ENCODE measurements around the gene ETV1.
A peak's percentile ranks its signal among the peaks of the same experiment; 100 is the strongest.

ETV1 gene

DNA sequence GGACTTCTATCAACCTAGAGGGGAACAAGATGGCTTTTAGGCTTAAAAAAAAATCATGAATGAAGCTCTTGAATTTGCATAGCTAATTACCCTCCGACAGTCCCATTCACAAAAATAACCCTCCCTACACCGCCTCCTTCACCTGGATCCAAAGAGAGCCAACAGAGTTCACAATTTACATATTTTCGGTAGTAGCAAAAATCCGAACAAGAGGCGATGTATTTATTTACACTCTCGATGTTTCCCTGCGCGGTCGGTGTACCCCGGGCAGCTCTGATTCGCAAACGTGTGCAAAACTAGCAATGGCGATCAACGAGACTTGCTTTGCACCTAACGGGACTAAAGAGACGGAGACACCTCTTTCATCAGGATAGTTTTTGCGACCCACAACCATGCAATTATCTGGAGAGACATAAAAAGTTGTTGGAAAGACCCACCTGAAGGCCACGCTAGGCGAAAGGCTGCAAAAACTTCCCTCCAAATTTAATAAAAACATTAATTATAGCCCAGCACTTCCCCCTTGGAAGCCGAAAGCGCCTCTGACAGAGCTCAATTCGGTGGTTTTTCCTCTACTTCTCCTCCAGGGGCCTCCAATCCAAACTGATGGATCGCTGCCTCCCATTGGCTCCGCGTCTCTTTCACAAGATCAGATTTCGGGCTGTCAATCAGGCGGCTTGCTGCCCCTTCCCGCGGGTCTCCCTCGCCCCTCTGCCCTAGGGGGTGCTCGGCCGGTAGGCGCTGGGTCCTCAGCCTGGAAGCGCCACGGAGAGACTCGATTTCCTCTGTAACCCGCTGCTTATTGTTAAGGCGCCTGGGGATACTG is at the start of gene ETV1:
TSS of gene ETV1 (minus strand) at position 541 of the 823 bp plus-strand sequence. CDS start 614 bp downstream, outside the sequence.
- DNase-seq (ENCODE audit: low read depth in 2 of 2), result no peak

GRCh38 chr7:14024406-14024805 is 34.9 kb upstream of the ETV1 start:
- DNase-seq (ENCODE audit: low read depth in 2 of 2), result no peak

- no peak for DNase-seq (ENCODE audit: low read depth in 2 of 2)
These were observed 34.4 kb upstream of the ETV1 start for GRCh38 chr7:14023838-14024237.

DNA sequence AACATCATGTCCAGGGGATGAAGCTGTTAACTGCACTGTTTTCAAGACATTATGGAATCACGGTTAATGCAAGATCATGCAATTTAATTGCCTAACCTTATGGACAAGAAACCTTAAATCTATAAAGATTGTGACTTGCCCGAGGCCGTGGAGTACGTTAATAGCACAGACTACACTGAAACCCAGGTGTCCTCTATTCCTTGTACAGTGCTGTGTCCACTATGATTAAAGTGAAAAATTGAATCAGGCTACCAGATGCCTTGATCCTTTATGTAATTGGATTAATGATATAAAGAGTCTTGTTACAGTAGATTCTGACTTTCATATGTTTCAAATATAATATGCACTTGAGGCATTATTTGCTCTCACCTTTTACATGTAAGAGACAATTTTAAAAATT is 33.9 kb upstream of the ETV1 start:
- no peak for DNase-seq (ENCODE audit: low read depth in 2 of 2)

DNA sequence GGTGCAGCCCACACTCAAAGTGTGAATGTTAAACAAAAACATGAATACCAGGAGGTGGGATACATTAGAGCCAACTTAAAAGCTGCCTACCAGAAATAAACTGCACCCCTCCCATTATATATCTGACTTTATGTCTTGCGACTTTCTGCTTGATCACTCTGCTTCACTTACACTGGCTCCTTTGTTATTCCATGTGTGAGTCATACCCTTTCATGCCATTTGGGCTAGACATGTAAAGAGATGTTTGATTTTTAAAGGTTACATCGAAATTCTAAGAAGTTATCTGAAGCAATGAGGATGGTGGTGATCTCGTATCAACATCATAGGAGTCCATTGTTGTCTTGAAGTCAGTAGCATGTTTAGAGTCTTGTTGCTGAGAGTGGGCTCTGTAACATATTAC is 31.6 kb upstream of the ETV1 start:
- no peak for DNase-seq (ENCODE audit: low read depth in 2 of 2)

GRCh38 chr7:14020339-14020900 is 31.0 kb upstream of the ETV1 start:
- DNase-seq (ENCODE audit: low read depth in 2 of 2), result no peak

DNA sequence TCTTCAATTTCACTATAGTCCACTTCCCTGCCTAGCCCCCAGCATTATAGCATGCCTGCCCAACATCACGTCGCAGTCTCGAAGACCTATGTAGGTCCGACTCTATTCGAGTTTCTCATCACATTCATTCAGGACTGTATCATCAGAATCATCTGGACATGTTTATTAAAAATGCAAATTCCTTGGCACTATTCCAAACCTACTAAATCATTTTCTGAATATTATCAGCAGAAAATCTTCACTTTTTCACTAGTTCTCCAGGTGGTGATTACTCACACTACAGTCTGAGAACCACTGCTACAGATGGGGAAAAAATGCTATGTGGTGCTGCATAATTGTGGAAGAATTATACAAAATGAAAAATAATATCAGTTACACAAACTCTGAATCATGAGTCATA is 29.3 kb upstream of the ETV1 start:
- no peak for DNase-seq (ENCODE audit: low read depth in 2 of 2)

DNA sequence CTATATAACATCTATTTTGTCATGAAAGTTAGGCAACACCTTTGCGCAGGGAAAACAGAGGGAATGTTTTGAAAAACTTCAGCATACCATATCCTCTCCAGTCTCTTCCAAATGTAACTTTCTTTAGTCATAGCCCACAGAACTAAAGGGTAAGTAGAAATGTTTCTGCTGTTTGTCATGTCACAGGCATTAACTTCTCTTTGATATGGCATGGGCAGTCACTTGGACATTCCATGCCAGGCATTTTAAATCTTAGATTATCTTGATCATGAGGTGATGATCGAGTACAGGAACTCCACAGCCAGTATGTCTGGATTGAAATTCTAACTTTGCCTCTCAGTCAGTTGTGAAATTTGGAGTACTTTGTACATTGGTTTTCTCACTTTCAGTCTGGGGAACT is 27.5 kb upstream of the ETV1 start:
- DNase-seq (ENCODE audit: low read depth in 2 of 2), result no peak

DNA sequence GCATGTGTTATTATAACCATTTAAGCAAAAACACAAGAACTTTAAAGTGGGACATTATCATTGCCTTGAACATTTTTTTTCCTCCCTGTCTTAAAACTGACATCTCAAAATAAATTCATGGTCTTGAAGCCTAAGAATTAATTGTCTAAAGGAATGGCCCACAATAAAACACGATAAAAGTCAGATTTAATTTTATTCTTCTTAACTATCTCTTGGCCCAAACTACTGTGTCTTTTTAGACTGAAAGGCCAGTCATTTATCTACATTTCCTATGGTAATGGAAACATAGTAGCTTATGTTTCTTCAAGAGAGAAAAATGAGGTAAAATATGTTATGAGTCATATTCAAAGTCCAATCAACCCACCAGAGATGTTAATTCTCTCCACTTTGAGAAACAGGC is 24.4 kb upstream of the ETV1 start:
- no peak for DNase-seq (ENCODE audit: low read depth in 2 of 2)

DNA sequence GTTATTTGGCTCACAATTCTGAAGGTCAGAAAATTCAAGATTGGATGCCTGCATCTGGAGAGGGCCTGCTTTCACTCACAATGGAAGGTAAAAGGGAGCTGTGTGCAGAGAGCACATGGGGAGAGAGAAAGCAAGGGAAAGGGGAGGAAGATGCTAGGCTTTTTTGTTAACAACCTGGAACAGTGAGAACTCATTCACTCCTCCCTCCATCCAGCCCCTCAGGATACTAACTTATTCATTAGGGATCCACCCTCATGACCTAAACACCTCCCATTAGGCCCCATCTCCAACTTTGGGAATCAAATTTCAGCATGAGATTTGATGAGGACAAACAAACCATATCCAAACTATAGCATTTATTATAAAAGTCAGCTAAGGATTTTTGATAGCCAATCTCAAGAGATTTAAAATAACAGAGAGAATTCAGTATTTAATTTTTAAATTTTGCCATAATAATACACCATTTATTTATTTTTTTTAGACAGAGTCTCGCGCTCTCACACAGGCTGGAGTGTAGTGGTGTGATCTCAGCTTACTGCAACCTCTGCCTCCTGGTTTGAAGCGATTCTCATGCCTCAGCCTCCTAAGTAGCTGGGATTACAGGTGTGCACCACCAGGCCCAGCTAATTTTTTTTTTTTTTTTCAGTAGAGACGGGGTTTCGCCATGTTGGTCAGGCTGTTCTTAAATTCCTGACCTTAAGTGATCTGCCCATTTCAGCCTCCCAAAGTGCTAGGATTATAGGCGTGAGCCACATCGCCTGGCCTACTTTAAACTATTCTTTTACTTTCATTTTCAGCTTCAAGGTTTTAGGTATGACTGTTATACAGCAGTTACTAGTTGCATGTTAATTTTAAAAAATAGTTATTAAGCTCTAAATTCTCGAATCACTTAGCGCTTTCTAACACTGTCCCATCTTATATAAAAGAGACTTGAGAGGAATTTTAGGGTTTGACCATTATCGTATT is 20.3 kb upstream of the ETV1 start:
- DNase-seq (ENCODE audit: low read depth in 2 of 2), result no peak

DNA sequence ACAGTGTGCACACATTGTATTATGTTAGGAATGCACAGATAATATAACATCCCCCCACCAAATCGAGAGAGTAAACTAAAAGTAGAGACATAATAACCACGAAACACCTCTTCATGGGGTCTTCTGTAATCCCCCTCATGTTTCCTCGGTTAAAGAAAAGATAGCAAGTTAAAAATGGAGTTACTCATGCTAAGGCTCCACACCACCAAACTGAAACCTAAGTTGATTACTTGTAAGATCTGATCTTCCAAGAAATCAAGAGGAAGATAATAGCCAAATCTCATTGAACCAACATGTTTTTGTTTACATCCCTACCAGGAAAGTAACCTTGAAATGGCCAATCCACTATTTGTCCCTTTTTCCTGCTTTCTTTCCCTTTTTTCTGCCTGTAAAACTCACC is 11.7 kb upstream of the ETV1 start:
- DNase-seq (ENCODE audit: low read depth in 2 of 2), result no peak

- no peak for DNase-seq (ENCODE audit: low read depth in 2 of 2)
These were observed 10.8 kb upstream of the ETV1 start for GRCh38 chr7:14000247-14000646.

- no peak for DNase-seq (ENCODE audit: low read depth in 2 of 2)
These were observed 9.4 kb upstream of the ETV1 start for GRCh38 chr7:13998866-13999265.

GRCh38 chr7:13992596-13992964 is 3.1 kb upstream of the ETV1 start:
- DNase-seq (ENCODE audit: low read depth in 2 of 2), result no peak

DNA sequence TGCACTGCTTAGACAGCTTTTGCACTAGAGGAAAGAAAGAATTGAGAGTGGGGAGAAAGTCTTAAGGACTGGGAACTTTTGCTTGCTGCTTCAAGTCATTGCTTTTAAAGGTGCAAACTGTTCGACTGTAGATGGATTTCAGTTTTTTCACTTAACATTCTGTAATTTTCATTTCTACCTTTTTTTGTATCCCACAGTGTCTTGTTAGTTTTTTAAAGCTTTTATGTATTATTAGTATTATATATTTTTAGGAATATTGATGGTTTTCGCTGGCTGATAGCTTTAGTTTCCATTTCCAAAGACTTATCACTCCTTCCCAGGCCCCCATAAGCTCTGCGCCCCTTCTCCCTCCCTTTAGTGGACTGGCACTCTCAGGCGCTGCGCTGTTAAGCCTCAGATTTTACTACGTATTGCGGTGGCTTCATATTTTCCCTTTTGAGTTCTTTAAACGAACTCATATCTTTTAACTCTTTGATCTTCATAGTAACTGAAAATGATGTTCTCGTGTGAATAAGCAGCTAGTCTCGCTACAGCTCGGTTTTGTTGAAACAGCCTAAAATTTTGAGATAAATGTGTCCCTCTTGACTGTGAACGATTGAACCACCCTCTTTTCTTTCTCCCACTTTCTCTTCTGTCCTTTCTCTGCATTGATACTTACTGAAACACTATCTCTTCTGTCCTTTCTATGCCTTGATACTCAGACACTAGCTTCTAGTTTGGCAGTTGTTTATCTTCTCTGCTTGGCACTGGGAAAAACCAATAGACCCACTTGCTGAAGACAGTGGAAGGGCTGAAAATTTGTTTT is 2.5 kb upstream of the ETV1 start:
- DNase-seq (ENCODE audit: low read depth in 2 of 2), result no peak

DNA sequence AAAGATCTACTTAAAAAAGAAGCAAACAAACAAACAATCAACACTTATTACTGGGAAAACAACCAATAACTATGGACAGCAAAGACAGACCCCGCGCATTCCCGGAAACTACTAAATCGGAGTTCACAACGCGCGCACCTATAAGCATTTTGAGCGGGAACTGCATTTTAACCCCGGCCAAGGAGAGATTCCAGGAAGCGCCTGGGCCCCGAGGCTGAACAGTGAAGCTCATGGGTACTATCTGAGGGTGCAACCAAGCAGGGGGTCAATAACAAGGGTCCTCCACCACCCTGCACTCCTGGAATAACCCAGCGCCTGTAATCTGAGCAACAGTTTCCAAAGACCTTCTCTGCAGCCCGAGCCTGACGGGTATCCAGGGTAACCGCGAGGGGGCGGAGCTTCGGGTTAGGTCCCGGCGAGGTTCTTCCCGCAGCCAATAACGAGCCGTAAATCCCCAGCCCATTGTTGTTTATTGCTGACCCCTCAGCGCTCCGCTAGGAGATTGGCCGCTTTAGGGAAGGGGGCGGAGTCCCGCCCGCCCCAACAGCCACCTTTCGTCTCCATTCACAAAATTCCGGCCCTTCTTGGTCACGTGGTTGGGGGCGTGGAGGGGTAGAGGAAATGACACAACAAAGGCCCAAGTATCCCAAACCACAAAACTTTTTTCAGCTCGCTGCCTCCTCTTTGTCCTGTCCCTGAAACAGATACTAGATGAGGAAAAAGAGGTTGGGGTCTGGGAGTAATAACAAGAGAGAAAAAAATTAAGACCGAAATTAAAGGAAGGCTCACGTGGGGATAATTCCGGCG is 1.7 kb upstream of the ETV1 start:
- peak; percentile 23 to 24 for DNase-seq (ENCODE audit: low read depth in 2 of 2)

GRCh38 chr7:13990319-13990983 is 985 bp upstream of the ETV1 start:
- no peak for DNase-seq (ENCODE audit: low read depth in 2 of 2)

DNA sequence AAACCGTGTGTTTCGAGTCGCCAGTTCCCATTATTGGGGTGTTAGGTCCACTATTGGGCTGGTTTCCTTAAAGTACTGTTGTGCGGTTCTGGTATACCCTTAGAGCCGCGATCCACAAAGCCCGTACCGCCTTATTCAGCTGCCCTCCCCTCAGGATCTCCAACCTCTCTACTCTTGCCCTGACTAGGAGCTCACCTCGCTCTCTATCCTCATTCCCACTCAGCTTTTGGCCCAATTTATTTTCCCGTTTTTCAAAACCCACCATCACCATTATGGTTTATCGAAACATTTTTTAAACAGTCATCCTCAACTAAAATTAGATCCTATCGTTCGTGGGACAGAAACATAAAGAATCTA is 461 bp upstream of the ETV1 start:
- DNase-seq (ENCODE audit: low read depth in 2 of 2), result no peak

DNA sequence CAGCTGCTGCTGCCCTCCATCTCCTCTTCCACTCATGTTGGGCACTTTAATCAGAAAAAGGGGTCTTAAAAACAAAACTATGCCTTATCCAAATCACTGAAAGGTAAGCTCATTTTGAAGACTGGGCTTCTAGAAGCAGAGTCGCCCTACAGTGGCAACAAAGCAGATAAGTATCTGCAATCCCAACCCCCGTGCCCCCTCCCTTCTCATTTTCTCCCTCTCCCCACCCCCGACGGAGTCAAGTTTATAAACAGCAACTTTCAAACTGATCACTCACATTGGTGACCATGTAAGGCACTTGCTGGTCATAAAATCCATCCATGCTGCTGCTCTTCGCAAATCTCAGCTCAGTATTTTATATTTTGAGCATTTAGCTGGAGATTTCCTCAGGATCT is 738 bp downstream of the ETV1 start:
- no peak for DNase-seq (ENCODE audit: low read depth in 2 of 2)

DNA sequence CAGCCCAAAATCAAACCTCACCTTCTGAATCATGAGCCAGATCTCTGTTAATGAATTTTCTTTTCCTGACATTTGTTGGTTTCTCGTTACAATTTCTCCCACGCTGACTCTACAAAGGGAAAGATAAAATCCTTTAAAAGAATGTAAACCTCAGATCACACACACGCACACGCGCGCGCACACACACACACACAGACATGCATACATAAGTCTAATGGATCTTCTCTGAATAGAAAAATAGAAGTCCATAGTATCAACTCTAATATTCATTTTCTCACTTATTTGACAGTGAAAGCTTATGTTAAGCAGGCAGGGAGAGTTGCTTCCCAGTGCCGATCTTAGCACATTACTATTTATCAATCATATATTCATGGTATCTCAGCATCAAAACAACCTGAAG is 1.4 kb downstream of the ETV1 start:
- DNase-seq (ENCODE audit: low read depth in 2 of 2), result no peak

Measured in stimulated activated CD4-positive, alpha-beta T cell treated with anti-CD3 and anti-CD28 coated beads, Interleukin-1b, Interleukin-23, amount 100 ng/mL, for 1 hour (primary cell).